ENCODE data around the gene PPP1R3D. TPM values are rescaled to one million over a fixed set of nuclear protein-coding genes. Genes with fewer than 3 reads are reported as not detected.
"Not testable (repeated sequence)": the region's sequence is repeated elsewhere in the genome, so short reads cannot be mapped to it uniquely, and the experiment has no call there.

Gene PPP1R3D
- total RNA-seq, 1 donor from 2014 or later: 7.1 TPM

DNA sequence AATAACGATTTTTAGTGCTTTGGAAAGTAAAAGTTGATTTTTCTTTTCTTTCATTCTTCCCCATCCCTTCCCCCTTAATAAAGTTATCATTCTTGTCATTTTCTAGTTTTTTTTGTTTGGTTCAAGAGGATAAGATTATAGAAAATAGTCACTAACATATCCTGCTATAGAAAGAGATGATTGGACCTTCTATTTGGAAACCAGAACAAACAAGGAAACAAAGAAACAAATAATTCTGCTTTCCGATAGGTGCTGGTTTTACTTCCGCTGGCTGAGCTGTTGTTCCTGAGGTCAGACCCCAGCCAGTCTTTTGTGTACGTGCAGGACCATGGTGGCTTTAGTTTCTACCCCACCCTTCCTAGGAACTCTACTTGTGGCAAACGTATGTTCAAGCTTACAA lies 18.0 kb upstream of the PPP1R3D start, which contains the start of gene CDH26:
Gene CDH26, plus strand, starts transcription at position 301 of the 400 bp plus-strand sequence. CDS start 304 bp downstream, outside the sequence.
- H3K27me3 Mint-ChIP-seq: no peaks in the 10 kb centered on the region
- POLR2A ChIA-PET: no interaction called here
- CTCF ChIA-PET: no interaction called here
- intact Hi-C loops (cut with micrococcal nuclease): no loop called here
- H3K4me3 Mint-ChIP-seq: no peak within 1 kb of the TSS
- H3K27ac Mint-ChIP-seq: no peak within 1 kb of the TSS
- H3K4me1 Mint-ChIP-seq: no peaks in the 10 kb centered on the region
- no peaks in the 10 kb centered on the region for H3K9me3 Mint-ChIP-seq
- DNase-seq: no peak
- TF ChIP-seq, protein P1, sequence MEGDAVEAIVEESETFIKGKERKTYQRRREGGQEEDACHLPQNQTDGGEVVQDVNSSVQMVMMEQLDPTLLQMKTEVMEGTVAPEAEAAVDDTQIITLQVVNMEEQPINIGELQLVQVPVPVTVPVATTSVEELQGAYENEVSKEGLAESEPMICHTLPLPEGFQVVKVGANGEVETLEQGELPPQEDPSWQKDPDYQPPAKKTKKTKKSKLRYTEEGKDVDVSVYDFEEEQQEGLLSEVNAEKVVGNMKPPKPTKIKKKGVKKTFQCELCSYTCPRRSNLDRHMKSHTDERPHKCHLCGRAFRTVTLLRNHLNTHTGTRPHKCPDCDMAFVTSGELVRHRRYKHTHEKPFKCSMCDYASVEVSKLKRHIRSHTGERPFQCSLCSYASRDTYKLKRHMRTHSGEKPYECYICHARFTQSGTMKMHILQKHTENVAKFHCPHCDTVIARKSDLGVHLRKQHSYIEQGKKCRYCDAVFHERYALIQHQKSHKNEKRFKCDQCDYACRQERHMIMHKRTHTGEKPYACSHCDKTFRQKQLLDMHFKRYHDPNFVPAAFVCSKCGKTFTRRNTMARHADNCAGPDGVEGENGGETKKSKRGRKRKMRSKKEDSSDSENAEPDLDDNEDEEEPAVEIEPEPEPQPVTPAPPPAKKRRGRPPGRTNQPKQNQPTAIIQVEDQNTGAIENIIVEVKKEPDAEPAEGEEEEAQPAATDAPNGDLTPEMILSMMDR (IDR thresholded peaks at IDR 0.05): no peak
- no peak for ATAC-seq (ENCODE audit: low read depth)
- peaks cover under 1% of the 10 kb centered on the region for H3K36me3 Mint-ChIP-seq (ENCODE audit: low read depth)

GRCh38 chr20:59957568-59957967 lies 17.5 kb upstream of the PPP1R3D start:
- H3K27ac Mint-ChIP-seq; CTCF ChIA-PET; H3K36me3 Mint-ChIP-seq (ENCODE audit: low read depth); POLR2A ChIA-PET; DNase-seq; intact Hi-C loops (cut with micrococcal nuclease); H3K4me3 Mint-ChIP-seq; H3K27me3 Mint-ChIP-seq; H3K4me1 Mint-ChIP-seq; H3K9me3 Mint-ChIP-seq; ATAC-seq (ENCODE audit: low read depth): not testable (repeated sequence)

DNA sequence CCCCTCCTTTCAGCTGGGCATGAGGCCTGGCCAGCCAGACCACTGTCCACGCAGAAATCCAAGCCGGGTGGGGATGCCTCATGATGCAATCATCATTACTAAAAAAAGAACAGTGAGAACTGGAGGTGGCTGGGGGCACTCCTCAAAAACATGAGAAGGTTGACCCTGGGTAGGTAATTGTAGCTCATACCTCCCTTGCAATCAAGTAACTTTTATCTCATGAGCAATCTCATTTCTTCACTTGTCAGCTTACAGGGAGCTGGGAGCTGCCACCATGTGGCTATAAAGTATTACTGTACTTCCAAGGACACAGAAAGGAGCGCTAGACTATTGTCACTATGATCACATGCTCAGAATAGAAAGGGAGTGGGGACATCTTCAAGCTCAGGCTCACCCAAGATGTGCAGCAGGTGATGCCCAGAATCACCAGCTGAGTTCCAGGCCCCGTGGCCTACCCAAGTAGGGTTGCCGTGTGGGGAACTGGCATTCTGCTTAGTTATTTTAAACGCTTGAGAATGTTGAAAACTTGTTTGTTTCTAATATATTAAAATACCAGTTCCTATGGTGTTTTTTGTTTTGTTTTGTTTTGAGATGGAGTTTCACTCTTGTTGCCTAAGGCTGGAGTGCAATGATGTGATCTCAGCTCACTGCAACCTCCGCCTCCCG lies 15.2 kb upstream of the PPP1R3D start:
- ATAC-seq (ENCODE audit: low read depth): no peak
- H3K9me3 Mint-ChIP-seq: no peaks in the 10 kb centered on the region
- POLR2A ChIA-PET: no interaction called here
- CTCF ChIA-PET: interaction anchor here (1.2 kb wide), 1 partner anchor 15 kb away, joined by 3 read pairs; the partner anchor contains the start of genes FAM217B and PPP1R3D
- no peak overlapping the region for H3K27ac Mint-ChIP-seq
- TF ChIP-seq, protein P1 (IDR thresholded peaks at IDR 0.05): no peak
- intact Hi-C loops (cut with micrococcal nuclease): no loop called here
- peaks cover 3% of the 10 kb centered on the region for H3K36me3 Mint-ChIP-seq (ENCODE audit: low read depth)
- no peak overlapping the region for H3K4me3 Mint-ChIP-seq
- DNase-seq: no peak
- H3K4me1 Mint-ChIP-seq: no peaks in the 10 kb centered on the region
- H3K27me3 Mint-ChIP-seq: no peaks in the 10 kb centered on the region

DNA sequence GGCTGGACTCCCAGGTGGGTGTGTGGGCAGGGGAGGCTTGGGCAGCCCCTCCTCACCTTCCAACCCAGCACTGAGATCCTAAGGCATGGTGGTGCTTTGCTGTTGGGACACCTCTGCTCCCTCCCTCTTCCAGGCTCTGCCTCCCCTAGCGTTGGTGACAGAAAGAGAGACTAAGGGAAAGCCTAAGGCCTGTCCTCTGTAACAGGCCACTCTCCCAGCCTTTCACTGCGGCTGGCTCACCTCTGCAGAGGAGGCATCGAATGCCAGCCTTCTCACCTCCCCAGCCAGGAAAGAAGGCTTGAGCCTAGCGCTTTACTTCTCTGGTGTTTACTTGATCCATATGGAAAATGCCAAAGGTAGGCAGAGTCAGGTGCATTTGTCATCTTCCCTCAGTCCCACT lies 14.6 kb upstream of the PPP1R3D start:
- Mint-ChIP-seq H3K27ac (no peak overlapping the region), H3K36me3 (ENCODE audit: low read depth) (peaks cover 3% of the 10 kb centered on the region), H3K9me3 (no peaks in the 10 kb centered on the region), H3K4me3 (no peak overlapping the region), H3K27me3 (no peaks in the 10 kb centered on the region), H3K4me1 (no peaks in the 10 kb centered on the region)
- TF ChIP-seq, protein P1 (IDR thresholded peaks at IDR 0.05): no peak
- POLR2A ChIA-PET: no interaction called here
- no peak for ATAC-seq (ENCODE audit: low read depth)
- CTCF ChIA-PET: no interaction called here
- intact Hi-C loops (cut with micrococcal nuclease): no loop called here
- DNase-seq: no peak

DNA sequence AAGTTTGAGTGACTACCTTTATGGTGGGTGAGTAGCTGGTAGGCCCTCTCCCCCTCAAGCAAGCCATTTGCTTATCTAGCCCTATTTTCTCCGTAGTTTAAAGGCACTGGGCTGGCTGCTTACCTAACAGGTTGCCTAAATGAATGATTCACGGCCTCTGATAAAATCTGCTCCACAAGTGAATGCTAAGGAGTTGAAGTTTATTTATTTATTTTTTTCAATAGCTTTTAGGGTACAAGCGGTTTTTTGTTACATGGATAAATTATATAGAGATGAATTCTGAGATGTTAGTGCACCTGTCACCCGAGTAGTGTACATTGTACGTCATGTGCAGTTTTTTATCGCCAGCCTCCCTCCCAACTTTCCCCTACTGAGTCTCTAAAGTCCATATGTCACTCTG lies 9.8 kb upstream of the PPP1R3D start:
- H3K27ac Mint-ChIP-seq: no peak overlapping the region
- ChIA-PET CTCF (interaction anchor here (0.7 to 2.7 kb wide), 5 partner anchors 9 to 1946 kb away, joined by 3 to 15 read pairs (median 6); partner anchors contain the start of genes FAM217B and SYCP2), POLR2A (interaction anchor here (1.1 kb wide), 1 partner anchor 10 kb away, joined by 3 read pairs; the partner anchor contains the start of genes FAM217B and PPP1R3D)

More for the DNA sequence above, 9.8 kb upstream of the PPP1R3D start:
- no peak for ATAC-seq (ENCODE audit: low read depth)
- TF ChIP-seq, protein P1 (IDR thresholded peaks at IDR 0.05): no peak
- Mint-ChIP-seq H3K4me3 (no peak overlapping the region), H3K27me3 (no peaks in the 10 kb centered on the region), H3K36me3 (ENCODE audit: low read depth) (peaks cover 16% of the 10 kb centered on the region), H3K9me3 (no peaks in the 10 kb centered on the region), H3K4me1 (peaks cover 13% of the 10 kb centered on the region)
- no peak for DNase-seq
- intact Hi-C loops (cut with micrococcal nuclease): loop anchor here (1.0 to 5.0 kb wide), 3 partner anchors 10 to 1937 kb away; partner anchors contain the start of genes FAM217B and PPP1R3D
